Body of pancreas (tissue), 4 donors: ENCODE data around the gene NPHP4.

Source experiments
- POLR2A ChIP-seq, 3 donors: fragments of 450-650 bp; IDR thresholded peaks; one replicate each; pipeline ENCODE4 v1.6.1; 2016; ENCODE audit warnings: antibody characterized with exemption in 3 of 3, mild to moderate bottlenecking in 2 of 3
- TF ChIP-seq, protein P1 (sequence below), 7 experiments: fragments of 450-650 bp in 4 of 7; fragments of 200-600 bp in 3 of 7; sonication (generic) in 3 of 7; IDR thresholded peaks; one replicate each; pipeline ENCODE4 v1.5.1; 2016 to 2019; ENCODE audit warnings: antibody characterized with exemption in 7 of 7

DNA sequence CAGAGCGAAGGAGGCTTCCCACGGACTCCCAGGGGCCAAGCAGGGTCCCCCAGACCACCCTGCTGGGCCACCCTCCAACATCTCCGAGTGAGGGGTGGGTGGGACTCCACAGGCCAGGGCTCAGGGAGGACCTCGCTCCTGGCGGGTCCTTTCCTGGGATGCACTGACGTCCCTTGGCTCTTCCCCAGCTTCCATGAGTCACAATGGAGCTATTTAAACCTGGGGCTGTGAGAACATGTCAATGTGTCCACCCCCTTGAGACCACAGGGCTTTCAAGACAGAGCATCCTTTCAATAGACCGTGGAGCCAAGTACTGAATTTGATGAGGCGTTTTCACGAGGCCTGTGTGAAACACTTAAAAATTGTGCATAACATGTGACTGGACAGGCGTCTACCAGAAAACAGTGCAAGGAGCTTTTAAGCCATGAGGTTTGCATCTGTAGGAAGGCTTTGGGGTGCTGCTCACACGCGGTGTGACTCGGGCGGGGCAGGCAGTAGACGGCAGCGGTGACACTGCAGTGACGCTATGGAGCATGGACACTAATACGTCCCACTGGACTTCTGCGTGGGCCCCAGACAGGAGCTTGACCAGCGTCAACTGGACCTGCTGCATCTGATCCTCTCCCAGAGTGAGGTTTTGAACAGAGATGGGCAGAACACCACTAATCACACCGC is 24.1 kb upstream of the NPHP4 start:
- TF ChIP-seq, protein P1, sequence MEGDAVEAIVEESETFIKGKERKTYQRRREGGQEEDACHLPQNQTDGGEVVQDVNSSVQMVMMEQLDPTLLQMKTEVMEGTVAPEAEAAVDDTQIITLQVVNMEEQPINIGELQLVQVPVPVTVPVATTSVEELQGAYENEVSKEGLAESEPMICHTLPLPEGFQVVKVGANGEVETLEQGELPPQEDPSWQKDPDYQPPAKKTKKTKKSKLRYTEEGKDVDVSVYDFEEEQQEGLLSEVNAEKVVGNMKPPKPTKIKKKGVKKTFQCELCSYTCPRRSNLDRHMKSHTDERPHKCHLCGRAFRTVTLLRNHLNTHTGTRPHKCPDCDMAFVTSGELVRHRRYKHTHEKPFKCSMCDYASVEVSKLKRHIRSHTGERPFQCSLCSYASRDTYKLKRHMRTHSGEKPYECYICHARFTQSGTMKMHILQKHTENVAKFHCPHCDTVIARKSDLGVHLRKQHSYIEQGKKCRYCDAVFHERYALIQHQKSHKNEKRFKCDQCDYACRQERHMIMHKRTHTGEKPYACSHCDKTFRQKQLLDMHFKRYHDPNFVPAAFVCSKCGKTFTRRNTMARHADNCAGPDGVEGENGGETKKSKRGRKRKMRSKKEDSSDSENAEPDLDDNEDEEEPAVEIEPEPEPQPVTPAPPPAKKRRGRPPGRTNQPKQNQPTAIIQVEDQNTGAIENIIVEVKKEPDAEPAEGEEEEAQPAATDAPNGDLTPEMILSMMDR (IDR thresholded peaks at IDR 0.05), result no peak
- TF ChIP-seq POLR2A (IDR thresholded peaks at IDR 0.05), result no peak
